SH-SY5Y (cell line): ENCODE results near the gene OSBPL3.

Experiments
- GATA2 ChIP-seq: IDR thresholded peaks from 2 replicates; pipeline ENCODE4 v1.6.1; 2011; ENCODE audit warnings: mild to moderate bottlenecking, low read depth, low read length
- GATA3 ChIP-seq: IDR thresholded peaks from 2 replicates; pipeline ENCODE4 v1.6.1; 2011; ENCODE audit warnings: low read depth, mild to moderate bottlenecking, low read length, moderate library complexity

DNA sequence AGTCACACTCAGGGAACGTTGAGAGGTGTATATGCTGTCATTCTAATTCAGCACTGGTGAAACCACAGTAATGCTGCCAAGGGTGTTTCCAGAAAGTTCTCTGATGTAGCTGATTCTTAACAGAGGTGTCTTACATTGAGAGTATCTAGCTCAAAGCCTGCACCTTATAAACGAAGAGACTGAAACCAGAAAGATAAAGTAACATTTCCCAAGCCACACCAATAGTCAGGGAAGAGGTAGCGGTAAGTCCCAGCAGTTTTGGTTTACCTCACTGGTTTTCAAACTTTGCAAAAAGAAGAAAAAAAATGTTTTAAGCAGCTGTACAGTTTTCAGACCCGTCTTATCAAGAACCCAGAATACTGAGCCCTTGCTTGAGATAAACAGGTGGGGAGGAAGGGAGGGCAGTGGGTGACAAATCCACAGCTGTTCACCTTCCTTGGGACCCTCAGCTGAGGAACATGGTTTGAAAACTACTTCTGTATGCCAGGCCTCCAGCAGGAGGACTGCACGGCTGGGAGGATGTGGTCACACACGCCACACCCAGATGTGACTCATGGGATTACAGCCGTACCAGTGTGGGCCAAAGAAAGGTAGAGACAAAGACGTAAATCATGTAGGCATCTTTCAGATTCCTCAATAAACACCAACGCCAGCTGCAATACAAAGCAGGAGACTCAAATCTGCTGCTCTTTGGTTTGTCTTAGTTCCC is 158.8 kb downstream of the OSBPL3 start:
- TF ChIP-seq GATA2 (no peak), GATA3 (no peak)
